NCI-H2029 treated with DMSO at 0.1 percent for 48 hours (cell line): Measurements from ENCODE around the gene DRGX.

ENCODE experiments used
- DNase-seq: peaks from one replicate; lab custom pipeline; 2025; lab: John Stamatoyannopoulos, UW

DRGX gene

DNA sequence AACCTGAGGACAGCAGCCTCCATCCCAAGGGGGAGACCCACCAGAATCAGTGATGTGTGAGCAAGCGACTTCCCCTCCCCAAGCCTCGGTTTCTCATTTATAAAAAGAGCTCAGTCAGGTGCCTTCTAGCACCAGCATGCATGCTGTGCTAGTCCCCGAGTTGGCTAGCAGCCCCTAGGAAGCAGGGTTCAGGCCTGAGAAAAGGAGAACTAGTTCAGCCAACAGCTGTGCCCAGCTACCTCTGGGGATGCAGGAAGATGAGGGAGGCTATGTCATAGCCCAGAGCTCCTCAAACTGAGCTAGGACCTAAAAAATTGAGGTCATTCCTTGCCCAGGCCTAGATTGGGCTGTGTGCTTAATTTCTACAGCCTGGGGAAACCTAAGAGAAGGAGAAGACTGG, 13.7 kb downstream of the DRGX start:
- DNase-seq = no peak

DNA sequence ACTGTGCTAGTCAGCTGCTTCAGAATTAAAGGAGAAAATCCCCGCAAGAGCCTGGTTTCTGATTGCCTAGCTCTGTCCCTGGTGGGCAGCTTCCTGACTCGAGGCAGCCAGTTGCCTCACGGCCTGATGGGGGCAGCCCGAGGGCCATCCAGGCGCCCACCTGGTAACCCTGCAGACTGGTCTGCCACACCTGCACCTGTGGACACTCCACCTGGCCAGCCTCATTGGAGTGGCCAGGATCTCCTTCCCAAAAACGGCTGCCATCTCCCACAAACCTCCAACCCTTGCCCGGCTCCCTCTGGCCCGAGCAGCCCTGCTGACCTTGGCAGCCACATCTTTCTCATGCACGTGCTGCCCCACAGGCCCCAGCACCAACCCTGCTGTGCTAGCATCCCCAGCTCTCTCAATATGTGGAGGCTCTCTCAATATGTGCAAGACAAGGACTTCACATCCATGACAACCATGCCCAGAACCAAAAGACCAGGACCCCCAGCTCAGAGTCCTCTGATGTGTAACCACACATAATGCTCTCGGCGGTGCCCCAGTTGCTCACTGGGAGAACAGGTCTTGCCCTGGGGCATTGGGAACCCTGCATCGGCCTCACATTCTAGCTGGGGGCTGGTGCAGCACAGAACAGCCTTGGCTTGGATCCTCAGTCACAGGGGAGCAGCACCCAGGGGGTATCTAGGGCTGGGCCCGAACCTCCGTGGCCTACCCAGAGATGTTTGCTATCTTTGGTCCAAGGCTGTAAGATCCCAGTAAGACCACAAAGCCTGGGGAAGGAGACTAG, 14.6 kb downstream of the DRGX start:
- DNase-seq = no peak

DNA sequence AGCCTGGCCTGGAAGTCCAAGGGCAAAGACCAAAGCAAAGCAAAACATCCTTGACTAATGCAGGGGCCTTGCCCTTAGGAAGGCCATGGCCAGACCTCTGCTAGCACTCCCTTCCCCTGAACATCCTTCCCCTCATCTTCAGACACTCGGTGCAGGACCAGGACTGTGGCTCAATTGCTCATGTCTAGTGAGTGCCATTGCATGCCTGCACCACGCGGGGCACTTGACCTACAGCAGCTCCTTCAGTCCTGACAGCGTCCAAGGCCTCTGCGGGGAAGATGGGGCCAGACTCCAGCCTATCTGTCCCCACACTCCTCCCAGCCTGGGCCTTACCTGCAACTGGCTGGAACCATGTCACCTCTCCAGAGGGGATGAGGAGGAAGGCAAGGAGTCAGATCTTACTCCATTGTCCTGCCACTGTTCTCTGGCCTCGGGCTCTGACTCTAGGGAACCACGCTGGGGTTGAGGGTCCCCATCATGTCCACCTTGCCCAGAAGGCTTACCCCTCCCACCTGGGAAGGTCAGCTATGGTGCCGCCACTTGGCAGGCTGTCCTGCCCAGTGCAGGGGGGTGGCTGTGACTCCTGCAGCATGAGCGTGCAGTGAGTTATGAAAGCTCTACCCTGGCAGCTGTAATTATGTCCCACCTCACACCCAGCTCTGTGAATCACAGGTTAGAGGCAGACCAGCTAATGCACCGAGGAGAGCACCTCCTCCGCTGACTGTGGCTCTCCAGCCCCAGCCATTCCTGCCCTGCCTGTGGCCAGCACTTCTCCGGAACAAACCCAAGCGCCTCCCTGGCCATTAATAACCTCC, 16.1 kb downstream of the DRGX start:
- DNase-seq = no peak

DNA sequence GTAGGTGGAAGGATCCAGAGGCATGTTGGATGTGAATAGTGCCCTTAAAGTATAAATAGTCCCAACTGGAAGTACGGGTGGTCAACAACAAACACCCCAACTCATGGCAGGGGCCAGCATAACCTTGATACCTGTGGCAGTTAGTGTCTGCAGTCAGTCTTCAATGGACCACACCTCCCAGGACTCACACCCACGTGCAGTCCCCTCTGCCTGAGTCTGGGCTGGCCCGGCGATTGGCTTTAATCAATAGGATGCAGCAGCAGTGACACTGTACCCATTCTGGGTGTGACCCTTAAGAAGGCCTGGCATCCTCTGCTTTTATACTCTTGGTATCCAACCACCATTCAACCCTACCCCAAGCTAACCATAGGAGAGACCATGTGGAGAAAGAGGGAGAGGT, 18.6 kb downstream of the DRGX start:
- no peak for DNase-seq

DNA sequence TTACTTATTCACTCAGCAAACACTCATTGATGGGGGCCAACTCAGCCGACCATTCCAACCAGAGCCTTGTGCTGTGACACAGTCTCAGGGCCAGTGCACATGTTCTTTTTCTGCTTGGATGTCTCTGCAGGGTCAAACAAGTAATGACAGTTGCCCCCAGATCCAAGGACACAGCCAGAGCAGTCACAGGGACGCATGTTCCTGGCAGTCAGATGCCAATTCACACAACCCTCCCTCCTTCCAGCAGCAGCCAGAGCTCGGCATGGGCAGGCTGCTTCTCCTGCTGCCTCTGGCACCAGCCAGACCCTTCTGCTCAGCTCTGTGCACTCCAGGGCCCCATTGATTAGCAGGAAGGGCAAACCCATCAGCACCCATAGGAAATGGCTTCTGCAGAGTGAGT, 20.3 kb downstream of the DRGX start:
- DNase-seq = no peak

DNA sequence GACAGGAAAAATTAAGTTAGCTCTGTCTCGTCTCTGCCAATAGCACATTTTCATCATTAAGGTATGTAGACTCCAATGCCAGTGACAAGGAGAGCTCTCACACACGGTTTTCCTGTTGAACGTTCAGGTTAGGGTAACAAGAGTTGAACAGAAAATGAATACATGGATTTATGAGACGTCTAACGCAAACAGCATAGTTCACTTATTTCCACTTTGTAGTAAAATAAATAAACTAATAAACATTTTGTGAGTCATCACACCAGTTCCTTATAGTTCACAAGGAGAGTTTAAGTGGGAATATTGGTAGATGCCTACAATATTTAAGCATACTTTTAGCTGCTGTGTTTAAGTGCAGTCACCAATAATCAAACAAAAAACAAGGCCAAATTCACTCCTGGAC, 21.1 kb downstream of the DRGX start:
- no peak for DNase-seq

DNA sequence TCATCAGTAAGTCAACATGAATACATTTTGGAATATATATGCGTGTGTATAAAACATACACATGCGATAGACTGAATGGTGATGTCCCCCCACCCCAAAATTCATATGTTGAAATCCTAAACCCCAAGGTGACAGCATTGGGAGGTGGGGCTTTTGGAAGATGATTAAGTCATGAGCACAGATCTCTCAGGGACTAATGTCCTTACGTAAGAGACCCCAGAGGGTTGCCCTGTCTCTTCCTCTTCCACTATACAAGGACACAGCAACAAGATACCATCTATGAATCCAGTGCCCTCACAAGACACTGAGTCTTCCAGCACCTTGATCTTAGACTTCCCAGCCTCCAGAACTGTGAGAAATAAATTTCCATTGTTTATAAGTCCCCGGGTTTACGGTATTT, 22.5 kb downstream of the DRGX start:
- DNase-seq = no peak

DNA sequence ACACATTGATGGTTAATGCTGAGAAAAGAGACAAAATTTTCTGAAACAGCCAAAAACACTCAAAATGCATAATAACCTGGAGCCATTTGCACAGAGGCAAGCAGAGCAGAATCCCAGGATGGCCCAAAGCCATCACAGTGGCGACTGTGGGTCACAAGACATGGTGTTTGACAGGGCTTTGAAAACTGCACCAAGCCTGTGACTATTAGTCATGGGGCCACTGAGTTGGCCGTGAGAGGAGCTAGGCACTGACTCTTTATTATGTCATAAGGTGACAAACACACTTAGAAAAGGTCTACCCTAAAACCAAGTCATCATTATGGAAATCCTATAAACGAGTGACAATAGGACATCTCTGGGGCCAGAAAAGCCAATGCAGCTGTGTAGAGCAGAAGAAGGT, 23.9 kb downstream of the DRGX start:
- no peak for DNase-seq

DNA sequence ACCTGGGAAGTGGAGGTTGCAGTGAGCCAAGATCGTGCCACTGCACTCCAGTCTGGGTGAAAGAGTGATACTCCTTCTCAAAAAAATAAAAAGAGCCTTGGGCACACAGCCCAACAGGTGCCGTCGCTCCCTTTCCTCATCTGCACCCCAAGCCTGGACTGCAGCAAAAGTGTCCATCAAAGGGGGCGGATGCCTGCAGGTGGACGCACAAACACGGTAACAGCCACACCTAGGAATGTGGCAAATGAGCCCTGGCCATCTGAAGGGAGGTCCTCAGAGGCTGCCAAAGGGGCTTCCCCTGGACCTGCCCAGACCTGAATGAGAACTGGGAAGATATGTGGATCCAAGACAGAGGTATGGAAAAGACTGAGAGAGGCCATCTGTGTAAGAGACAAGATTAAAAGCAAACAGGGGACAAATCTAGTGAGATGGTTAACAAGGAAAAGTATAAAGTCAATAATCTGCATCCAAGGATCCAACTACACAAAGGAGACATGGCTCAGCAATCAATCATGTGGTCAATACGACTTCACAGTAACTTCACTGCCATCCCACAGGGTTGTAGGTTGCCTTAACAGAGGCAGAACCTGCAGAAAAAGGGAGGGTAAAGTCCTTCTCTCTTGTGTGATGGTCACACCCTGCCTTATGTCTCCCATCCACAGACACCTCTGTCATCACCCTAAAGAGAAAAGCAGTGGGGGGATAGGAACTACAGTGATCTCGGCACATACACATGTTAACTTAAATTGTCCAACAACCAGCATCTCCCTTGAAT, 25.4 kb downstream of the DRGX start:
- no peak for DNase-seq

DNA sequence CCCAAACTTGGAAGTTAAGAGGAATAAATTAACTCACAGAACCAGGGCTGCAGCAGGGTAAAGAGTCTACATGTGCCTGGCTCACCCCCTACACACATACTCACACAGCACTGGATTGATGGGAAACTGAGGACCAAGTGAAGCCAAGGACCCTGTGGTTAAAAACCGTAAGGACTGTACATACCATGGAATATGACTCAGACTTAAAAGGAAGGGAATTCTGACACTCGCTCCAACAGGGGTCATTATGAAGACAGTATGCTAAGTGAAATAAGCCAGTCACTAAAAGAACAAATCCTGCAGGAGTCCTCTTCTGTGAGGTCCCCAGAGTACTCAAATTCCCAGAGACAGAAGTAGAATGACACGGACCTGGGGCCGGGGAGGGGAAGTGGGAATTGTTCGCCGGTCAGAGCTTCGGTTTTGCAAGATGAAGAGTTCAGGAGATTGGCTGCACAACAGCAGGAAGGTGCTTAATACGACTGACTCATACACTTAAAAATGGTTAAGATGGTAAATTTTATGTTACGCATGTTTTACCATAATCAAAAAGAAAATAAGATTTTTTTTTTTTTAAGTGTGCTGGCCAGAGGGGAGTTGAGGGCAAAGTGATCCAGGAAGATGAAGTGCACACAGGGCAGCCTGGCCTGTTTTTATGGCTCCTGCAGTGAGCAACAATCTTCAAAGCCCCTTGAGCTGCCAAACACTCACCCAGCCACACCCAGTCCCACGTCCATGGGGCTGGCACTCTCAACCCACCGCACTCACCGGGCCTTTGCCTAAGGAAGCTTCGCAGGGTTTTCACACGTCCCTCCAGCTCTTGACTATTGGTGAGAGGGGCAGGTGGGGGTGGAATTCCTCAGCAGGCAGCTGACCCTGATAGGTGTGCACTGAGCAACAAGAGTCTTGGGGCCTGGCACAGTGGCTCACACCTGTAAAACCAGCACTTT, 26.4 kb downstream of the DRGX start:
- no peak for DNase-seq

DNA sequence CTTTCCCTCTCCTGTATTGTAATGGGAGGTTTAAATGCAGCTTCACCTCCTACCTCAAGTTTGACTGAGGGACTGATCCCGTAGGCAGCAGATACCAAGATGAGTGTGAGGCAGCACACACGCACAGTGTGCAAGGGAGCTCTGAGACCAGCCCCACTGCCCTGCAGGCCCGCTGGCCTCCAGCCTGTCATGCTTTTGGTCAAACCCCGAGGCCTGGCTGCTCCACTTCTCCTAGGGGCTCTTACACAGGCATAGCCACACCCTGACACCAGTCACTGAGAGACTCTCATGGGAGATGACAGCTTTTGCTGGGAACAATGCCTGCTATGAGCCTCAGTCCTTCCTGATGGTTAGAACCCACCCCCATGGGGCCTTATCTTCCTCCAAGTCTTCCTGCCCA, 27.6 kb downstream of the DRGX start:
- DNase-seq = no peak

DNA sequence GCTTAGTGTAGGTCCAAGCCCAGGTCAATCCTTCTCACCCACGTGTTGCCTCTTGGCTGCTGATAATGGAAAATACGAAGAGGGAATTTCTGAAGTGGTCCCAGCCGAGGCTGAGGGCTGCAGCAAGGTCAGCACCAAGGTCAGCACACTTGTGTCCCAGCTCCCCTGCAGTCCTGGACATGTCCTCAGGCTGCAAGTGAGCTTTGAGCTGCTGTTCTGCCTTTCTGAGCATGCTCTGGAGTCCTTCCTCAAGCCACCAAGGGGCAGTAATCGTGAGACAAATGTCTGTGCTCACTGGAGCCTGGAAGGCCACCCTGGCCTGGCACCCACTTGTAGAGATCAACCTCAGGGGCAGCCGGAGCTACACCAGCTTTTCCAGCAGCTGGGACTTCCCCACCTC, 28.3 kb downstream of the DRGX start:
- no peak for DNase-seq

DNA sequence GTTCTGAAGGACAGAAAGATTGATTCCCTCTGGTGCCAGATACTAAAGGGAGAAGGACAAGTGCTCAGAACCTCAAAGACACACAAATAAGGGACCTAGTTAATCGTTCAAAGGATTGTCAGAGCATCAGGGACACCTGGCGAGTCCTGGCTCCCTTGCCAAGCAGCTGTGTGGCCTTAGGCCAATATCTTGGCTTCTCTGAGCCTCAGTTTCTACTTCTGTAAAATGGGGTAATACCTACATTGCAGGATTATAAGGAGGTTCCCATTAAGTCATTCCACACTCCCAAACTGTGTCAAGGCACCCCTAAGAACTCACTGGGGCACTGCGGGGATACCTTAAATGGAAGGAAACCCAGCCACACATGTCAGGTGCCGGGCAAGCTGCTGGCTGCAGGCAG, 29.4 kb downstream of the DRGX start:
- DNase-seq = no peak

DNA sequence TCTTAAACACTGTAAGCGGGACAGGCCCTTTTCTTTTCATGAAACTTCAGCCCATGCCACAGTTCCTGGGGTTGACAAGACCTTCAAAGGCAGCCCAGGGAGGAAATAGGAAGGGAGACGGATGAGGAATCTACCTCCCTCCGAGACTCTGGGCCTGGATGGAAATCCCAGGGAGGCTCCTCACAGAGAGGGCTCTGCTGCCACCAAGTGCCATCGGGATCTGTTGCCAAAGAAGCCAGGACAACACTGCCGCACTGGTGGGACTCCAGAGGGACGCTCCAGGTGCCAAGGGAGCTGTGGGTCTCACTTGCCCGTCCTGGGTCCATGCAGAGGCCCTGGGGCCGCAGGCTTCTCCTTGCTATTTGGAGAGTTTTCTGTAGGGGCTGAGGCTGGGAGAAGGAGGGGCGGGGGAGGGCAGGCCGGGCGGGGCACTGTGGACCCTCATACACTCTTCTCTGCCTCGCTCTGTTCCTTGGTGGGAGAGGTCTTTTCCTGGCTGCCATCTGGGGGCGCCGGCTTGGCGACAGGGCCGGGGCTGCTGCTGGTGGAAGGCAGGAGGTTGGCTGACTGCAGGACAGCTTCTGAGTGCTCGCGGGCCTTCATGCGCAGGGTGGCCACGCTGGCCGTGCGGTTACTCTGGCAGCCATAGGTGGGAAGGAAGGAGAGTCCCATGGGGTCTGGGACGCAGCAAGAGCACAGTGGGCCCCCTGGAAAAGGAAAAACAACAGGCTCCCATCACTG, 30.0 kb downstream of the DRGX start:
- no peak for DNase-seq

DNA sequence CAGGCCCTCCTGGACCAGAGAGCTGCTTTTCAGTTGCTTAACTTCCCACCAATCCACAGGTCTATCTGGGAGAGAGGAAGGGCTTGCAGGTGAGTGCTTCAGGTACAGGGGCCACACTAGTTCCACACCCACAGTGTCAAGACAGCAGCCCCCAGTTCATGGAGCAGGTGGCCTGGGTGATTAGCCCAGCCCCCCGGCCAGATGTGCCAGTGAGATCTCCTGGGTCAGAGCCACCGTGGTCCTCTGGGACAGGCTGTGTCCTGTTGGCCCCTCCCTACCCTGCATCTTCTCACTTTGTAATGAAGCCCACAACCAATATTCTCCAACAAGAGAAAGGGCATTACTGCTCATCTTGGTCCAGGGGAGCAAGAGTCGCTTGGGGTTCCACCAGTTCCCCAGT, 30.6 kb downstream of the DRGX start:
- DNase-seq = no peak

DNA sequence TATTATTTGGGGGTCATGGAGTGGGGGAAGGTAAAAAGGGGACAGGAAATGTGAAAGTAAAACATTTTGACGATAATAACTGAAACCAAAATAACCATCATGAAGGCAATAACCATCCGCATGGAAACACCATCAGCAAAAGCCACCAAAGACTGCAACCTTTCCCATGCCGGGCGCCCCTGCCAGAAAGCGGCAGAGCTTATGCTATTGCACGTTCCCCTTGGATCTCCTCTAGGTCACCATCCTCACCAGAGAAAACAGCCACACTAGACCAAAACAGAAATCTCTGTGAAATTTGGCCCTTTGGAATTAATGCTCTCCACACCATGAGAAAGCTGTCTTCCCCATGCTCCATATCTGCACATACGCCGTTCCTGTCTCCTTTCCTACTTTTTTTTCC, 31.1 kb downstream of the DRGX start:
- no peak for DNase-seq

DNA sequence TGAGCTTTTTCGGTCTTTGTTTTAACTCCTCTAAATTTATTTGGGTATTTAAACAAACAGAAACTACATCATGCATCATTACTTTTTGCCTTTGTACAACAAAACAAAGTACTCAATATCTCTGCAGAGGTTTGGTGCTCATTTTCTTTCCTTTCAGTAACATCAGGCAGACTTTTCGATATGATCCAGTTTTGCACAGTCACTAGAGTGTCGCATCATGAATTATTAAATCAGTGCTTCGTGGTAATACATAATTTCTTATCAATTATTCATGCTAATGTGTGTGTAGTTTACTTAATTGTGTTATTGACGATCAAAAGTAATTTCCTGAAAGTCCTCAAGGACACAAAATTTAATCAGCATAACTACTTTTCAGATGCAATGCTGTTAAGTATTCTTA, 31.8 kb downstream of the DRGX start:
- no peak for DNase-seq

DNA sequence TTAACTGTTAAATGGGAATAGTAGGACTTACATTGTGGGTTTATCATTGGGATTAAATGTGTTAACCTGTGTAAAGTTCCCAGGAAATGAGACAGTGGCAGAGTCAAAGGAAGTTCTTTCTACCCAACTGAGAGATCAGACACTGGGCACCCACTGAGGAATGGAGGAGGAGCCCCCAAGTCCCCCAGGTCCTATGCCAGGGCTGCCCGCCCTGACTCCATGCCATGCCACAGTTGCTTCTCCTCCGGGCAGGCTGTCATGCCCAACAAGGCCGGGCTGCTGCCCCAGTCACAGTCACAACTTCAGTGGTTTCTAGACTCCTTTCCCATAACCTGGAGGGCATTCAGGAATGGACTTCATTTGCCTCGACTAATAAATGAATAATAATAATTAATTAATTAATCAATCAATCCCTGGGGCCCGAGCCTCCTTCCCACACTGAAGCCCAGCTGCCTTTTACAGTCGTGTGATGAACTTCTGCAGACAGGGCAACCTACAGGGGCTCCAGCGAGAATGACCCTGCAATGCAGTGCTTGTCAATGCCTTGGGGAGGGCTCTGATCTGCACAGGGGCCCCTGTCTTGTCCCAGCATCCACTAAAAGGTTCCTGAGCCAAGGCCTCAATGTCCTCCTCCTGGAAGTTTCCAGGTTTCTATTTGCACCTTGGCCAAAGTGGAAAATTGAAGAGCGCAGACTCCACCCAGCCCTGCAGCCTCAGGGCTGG, 32.4 kb downstream of the DRGX start:
- DNase-seq = no peak

DNA sequence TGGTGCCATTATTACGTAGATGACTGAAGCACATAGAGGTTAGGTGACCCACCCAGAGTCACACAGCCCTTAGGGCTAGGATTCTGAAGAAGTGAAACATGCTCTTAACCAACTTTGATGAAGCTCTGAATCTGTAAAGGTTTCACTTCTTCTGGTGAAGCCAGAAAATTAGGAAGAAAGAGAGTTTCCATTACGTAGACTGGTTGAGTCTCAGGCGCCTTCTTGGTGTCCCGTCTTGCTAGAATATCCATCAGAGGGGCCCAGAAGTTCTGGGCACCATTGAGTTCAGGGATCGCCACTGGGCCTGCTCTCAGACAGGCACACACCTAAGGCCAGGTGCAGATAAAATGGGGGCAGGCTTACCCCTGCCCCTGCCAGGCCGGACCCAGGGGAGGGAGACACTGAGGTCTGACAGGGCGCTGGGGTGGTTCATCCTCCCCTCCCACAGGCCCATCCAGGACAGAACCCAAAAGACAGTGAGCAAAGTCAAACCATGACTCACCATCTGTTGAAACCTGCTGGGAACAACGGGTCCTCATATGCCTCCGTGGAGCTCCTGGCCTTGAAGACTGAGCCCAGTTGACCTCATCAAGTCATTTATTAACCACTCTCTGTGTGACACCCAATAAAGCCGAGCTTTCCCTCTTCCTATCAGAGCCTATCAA, 33.2 kb downstream of the DRGX start:
- no peak for DNase-seq
